Fibroblast of gingiva (primary cell): ENCODE data around the gene CPE.
"Not testable (repeated sequence)": the region's sequence is repeated elsewhere in the genome, so short reads cannot be mapped to it uniquely, and the experiment has no call there.

Source experiments
- DNase-seq: peaks from one replicate; pipeline ENCODE4 v3.0.0-alpha.2; 2011; ENCODE audit warnings: low read depth

Gene CPE

DNA sequence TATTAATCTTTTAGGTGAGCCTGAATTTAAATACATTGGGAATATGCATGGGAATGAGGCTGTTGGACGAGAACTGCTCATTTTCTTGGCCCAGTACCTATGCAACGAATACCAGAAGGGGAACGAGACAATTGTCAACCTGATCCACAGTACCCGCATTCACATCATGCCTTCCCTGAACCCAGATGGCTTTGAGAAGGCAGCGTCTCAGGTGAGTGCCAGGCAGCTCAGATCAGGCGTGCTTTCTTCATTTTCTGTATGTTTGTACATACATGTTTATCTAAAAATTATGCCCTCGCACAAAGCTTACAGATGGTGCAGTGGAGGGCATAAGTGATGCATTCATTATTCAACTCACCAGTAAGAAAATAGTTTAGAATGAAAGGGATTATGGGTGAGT, 85.6 kb downstream of the CPE start:
- no peak for DNase-seq

DNA sequence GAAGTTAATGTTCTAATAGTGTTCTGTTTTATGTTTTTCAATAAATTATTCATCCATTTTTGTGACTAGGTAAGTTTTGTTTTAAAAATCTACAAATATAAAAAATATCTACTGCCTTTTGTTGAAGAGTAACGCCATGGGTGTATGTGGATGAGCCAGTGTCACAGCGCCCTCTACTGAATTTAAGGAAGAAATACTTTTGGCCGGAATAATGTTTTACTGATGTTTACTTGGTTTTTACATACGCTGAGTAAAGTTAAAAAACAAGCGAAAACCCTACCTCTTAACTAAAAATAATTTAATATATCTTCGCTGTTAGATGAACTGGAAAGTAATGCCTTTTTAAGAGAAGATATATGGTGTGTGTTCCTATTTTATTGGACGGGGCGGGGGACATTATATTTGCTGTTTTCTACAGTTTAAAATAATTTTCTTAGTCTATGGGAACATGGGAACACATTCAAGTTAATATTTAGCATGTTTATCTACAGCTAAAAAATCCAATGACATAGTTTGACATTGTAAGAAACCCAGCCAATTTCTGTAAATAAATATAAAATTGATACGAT, 86.1 kb downstream of the CPE start:
- DNase-seq, result peak; percentile 29

DNA sequence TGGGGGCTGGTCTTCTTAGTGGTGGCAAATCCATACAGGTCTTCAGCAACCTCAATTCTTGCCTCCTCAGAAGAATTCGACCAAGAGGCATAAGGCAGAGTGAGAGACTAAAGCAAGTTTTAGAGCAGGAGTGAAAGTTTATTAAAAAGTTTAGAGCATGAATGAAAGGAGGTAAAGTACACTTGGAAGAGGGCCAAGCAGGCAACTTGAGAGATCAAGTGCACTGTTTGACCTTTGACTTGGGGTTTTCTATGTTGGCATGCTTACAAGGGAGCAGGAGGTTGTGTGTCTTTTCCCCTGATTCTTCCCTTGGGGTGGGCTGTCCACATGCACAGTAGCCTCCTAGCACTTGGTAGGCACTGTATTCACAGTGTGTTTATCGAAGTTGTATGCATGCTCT, 91.2 kb downstream of the CPE start:
- no peak for DNase-seq

DNA sequence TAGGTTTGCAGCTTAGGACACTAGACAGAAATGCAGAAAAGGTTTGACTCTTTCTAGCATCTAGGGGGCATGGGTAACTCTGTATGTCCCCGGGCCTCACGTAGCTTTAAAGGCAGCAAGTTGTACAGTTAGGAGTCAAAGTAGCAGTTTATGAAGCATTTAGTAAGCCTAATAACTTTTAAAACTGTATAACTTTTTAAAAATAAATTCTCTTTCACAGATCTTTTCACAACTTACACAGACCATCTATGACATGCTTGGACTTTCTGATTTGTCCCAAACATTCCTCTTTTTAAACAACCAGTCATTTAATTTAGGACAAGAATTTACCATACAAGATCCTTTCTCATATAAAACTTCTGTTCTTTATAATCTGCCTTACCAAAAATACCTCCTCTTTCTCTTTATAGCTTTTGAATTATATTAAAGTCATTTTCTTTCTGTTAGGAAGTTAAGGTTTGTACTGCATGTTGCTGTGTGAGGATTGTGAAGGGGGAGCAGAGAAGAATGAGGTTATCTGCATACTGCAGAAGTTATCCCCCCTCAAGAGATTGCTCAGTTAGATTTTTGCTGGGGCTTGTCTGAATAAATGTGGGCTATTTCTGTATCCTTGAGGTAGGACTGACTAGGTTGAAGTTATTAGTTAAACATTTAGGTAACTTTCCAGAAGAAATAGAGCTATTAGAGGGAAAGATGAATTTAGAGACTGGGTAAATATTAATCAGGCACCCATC, 94.3 kb downstream of the CPE start:
- no peak for DNase-seq

DNA sequence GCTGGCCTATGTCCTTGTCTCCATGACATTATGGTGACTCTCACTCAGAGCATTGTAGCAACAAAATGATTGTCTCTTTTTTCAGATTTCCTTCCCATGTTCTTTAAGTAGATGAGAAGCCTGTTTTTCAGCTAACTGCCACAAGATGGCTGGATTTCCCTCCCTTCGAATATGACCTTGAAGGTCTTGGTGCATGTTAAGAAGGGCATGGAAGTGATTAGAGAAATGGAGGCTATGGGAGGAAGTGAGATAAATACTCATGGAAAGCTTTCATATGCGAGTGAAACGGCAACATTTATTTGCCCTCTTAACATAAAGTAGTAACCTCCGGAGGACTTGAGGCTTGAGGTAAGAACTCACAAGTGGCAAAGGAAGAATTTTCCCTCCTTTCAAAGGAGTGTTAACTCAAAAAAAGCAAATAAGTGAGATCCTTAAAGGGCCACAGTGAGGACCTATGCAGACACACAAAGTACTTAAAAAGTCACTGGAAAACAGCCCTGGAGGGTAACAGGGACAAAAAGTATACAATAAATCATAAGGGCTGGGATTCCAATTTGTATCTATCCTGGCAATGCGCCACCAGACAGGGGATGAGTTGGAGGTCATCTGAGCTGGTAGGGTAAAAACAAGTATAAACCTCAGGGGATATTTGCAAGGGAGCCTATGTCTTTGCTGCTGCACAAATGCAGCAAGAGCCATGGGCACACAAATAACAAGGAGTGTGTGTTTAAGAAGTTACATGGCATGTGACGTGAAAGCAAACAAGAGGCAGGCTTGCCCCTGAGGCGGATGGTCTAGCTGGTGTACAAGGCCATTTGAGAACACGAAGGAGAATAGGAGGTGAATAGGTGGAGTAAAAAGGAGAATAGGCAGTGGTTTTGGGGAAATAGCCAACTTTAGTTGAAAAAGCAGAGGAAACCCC, 96.2 kb downstream of the CPE start:
- no peak for DNase-seq

DNA sequence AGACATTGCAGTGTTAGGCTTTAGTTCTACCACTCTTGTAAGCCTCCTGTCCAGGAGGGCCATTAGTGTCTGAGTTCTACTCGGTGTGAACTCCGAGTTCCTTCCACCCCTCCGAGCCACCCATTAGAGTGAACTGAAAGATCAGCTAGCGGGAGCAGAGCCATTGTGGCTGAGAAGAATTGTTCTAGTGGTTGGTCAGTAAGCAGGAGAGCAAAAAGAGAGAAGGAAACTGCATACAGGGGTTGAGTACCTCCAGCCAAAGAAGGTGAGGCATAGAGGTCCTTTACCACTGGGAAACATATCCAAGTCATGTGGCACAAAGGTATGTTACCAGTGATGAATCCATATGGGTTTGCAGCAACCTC, 96.9 kb downstream of the CPE start:
- no peak for DNase-seq

DNA sequence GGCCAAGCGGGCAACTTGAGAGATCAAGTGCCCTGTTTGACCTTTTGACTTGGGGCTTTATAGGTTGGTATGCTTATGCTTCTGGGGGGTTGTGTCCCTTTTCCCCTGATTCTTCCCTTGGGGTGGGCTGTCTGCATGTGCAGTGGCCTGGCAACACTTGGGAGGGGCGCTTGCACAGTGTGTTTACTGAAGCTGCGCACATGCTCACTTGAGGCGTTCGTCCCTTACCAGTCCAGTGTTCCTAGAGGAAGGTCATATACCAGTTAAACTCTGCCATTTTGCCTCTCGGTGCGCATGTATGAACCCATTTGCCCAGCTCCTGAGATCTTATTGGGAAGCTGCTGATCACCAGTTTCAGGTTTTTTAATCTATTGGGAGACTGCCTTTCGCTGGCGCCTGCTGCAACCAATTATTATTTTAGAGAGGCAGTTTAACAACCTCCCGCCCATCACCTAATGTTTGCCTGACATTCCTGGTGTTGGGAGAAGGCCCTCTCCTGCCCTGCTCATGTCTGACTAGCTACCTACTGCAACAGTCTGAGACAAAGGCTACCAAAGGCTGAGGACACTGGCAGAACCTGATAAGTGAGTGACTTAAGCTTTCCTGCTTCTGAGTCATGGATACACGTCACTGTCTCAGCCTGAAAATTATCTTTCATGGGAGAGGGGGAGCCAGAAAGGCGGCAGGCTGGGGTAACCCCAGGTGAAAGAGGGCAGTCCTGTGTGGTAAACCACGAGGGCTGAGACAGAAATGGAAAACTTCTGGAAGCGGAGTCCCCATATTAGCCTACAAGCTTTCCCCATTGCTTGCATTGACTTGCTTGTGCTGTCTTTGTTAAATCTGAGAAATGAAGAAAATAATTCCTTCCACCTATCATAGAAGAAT, 97.6 kb downstream of the CPE start:
- DNase-seq, result no peak

DNA sequence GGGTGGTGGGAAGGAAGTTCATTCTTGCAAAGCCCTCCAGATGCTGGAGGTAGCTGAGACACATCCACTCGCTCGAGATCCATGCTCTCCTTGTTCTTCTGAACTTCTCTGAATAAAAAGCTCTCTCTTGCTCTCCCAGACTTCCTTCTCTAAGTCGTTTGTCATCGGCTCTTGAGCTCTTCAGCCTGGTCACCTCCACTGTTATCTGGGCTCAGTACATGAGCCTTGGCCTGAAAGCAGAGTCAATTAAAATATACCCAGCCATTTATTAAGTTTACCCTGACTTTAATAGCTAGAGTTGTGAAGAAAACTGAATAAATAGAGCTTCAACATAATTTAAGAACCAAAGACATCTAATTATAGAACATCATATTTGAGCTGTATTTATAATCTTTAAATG, 99.0 kb downstream of the CPE start:
- no peak for DNase-seq

DNA sequence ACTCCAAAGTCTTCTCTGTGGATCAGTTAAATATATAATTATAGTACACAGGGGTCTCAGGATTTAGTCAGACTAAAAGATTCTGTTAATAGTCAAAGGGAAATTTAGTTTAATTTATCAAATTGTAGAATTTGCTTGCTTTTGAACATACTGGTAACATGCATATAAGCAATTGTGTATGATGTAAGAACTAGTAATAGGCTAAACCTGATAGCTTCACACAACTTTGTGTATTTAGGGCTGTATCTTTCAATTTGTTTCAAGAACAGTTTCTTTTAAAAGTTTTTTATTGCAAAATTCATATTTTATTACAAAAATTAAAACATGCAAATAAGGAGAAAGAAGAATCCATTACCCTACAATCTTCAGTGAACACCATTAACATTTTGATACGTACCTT, 99.5 kb downstream of the CPE start:
- DNase-seq, result no peak

DNA sequence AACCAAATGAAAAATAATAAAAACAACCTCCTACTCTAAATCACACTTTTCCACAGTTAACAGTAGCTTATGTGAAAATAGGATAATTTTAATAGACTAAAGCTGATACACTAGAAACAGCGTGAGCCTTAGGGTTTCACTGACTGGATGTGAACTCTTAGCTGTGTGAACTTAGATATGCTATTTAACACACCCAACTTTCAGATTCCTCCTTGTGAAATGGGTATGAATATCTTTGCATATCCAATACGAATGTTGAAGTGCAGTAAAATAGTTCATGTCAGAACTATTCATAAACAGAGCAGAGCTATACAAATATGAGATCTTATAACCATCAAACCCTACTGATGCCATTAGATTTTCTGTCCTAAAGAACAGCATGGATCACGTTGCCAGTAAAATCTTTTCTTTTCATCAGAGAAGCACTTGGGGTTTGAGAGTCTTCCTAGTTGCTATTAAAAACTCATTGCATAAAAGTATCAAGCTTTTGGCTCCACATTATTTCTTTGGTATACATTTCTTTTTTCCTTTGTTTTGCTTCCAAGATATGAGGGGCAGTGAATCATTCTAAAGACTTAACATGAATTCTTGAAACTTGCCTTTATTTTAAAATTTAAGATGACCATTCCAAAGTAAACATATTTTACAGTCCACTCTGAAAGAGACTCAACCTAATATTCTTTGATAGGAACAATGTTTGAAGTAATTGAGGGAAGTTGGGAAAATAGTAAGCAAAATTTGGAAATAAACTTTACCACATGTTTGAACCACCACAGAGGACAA, 102.4 kb downstream of the CPE start:
- peak; percentile 50 for DNase-seq

DNA sequence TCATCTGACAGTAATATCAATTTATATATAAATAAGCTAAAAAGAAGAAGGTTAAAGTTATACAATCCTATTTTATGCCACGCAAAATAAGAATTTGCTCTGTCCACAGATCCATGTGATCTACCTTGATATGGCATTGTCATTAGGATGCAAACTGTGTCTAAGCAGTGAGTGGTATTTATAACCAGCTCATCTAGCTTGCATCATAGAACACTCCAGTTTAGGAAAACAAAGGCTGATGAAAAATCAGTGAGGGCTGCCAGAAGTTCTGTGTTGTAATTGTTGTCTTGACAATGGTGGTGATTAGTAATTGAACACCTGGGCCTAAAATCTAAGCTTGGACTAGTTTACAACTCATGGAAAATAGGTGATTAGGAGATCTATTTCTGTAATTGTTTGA, 111.0 kb downstream of the CPE start:
- peak; percentile 32 for DNase-seq

DNA sequence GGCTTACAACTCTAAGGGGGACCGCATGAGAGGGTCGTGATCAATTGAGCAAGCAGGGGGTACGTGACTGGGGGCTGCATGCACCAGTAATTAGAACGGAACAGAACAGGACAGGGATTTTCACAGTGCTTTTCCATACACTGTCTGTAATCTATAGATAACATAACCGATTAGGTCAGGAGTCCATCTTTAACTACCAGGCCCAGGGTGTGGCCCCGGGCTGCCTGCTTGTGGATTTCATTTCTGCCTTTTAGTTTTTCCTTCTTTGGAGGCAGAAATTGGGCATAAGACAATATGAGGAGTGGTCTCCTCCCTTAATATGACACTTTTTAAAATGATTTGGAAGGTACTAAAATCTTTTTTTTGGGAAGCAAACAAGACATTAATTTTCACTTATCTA, 113.8 kb downstream of the CPE start:
- not testable (repeated sequence) for DNase-seq

DNA sequence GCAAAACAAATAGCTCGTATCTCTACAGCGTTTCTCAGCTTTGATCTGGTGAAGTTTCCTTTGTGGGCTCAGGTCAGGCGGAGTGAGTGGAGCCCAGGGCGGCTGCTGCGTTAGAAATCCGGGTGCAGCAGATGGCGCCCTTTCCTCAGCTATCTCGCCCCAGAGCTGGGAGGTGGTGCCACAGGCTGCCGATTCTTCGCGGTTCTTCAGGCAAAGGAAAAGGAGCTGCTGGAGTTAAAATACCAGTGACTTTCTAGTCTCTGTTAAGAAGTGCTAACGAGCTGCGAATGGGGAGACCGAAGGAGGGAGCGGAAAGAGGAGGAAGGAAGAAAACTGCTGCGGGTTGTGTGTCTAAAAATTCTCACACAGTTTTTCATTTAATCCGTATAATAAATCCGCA, 114.6 kb downstream of the CPE start:
- peak; percentile 59 for DNase-seq

DNA sequence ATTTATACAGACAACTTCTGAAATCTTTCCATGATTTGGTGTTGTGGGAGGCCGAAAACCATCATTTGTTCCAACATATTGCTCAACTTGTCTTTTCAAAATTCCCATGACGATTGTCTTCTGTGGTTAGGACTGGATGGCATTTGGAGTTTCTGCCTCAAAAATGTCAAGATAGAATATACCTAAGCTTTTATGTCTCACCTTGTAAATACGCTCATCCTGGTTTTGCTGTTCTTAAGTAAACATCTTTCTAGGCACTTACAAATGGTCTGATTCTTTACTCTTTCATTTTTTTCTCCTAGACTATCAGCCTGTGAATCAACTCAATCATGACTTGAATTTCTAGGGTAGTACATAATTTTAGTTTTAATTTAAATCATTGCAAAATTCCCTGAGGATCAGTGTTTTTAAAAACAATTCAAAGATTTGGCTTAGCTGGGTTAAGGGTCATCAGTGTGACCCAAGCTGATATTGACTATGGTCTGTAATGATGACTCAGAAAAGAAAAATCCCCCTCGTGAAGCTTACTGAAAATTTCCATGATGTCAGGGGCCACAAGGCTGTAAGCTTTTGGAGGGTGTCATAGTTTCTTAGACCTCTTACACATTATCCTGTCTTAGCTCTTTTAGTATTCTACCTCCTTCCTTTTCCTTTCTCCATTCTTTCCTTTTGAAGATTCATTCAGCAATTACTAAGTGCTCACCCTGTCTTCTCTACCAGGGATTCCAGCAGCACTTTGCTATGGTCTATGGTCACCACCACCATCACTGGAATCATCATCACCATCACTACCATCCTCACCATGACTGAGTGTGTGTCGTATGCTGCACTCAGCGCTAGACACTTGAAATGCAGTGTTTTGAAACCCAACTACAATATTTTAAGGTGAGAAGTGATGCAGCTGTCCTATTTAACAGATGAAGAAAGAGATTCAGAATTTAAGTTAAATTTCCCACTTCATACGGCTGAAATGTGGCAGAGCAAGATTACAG, 124.4 kb downstream of the CPE start:
- peak; percentile 90 for DNase-seq

DNA sequence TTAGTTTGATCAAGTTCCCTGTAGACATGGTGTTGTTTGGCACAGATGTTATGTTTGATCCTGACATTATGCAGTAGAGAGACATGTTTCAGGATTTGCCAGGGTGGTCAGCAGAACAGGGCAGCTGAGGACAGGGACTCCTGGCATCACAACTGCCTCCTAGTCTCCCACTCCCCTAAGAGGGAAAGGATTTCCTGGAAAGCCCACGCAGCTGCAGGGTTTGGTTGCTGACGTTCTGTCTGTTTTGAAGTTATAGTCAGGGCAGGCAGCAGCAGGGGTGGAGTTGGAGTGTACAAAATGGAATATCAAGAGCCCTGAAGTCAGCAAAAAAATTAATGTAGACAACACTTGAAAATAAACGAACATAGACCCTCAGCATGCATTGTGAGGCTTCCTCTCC, 125.4 kb downstream of the CPE start:
- no peak for DNase-seq

DNA sequence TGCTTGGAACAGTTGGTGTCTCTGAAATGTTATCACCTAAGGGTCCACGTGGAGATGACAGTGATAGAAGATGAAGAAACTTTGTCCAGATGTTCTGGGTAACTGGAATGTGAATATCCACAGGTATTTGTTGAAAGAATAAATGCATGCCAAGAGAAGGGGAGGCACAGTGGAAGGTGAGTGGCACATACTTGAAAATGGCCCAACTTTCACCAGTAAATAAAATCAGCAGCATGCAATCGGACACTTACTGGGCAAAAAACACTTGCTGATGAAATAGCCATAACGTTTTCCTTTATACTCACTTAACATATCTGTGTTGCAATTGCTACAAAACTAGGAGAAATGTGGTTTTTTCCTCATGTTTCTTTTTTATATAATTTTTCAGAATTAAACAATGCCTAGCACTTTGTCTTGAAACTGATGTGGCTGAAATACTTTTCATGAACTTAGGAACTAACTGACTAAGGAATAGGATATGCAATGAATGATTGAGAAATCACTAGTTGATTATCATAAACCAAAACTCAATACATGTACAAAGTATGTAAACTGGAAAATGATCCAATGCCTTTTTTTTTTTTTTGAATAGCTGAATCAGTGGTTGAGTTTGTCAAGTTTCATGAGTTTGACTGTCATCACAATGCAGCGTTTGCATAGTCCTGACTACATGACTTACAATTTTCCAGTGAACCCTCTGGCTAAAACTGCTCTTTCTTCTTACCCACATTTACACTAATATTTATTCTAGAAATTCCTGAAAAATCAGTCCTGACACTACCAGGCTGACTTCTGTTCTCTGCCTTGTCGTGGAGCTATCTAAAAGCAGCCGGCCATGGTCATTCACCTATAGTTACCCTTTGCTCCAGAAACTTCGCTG, 127.4 kb downstream of the CPE start:
- DNase-seq, result peak; percentile 93

DNA sequence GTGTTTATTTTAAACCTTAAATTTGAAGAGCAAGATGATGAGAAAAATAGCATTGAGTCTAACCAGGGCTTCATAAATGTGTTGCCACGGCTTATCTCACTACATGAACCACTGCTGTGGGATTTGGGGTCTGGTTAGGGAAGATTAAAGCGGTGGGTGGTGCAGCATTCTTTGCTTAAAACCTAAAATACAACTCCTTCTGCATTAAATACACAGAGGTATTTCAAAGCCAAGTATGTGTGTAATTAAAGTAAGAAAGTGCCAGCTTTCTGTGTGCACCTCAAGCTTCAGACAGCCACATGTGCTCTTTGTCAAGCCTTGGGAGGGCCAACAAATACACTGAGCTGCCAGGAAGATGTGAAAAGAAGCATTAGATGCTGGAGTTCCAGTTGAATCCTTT, 128.0 kb downstream of the CPE start:
- peak; percentile 51 for DNase-seq

DNA sequence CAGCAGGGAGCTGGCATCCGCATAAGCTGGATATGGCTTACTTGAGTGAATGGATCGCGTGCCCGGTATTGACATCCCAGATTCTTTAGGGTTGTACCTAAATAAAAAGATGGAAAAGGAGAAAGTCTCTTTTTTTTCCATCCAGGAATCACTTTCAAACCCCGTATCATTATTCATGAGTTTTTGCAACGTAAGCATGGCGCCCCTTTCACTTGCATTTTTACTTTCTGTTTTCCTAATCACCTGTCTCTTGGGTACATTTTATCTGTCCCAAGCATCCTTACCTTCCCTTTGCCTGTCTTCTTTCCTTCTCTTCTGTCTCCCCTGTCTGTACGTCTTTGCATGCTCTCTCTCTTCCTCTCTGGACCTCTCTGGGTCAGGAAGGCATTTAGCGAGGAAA, 128.6 kb downstream of the CPE start:
- no peak for DNase-seq
